Activated naive CD4-positive, alpha-beta T cell treated with Interleukin-2 at 50 U/mL for 16 hours (primary cell): ENCODE data around the gene CAMK1D.
"Not testable (repeated sequence)": the region's sequence is repeated elsewhere in the genome, so short reads cannot be mapped to it uniquely, and the experiment has no call there.

Source experiments
- DNase-seq: peaks from one replicate; pipeline ENCODE4 v3.0.0-alpha.2; 2020

Gene CAMK1D

GRCh38 chr10:12730809-12731519 lies 381.6 kb downstream of the CAMK1D start:
- no peak for DNase-seq

DNA sequence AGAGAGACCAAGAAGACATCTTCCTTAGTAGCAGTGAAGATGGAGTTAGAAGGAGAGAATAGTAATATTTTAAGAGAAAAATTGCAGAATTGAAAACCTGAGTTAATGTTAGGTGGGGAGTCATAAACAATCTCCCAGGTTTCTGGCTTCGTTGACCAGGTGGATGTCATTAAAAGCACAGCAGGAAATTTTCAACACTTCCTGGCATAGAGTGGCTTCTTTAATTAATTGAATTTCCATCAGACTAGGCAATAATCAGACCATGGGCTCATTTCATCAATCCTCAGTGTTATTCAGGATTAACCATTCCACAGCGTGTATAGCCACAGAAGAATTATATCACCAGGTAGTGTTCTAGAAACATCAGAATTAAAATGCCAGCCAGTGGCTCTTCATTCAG lies 383.9 kb downstream of the CAMK1D start:
- DNase-seq: no peak

GRCh38 chr10:12735843-12736462 lies 386.6 kb downstream of the CAMK1D start:
- no peak for DNase-seq

DNA sequence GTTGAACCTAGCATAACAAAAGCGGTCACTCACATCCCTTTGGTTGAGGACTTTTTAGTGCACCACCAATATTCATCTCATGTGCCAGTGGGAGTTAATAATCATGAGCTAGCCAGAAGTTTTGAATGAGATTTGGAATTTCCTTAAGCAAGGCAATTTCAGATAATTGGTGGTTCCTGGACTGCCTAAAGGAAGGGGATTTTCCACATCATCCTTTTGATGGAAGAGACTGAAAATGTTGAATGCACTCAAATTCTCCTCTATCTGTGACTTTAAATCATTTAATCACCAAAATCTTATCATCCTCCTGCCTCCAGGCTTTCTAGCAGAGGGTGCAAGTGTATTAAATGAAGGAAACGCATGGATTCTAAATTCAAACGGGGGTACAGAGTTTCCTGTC lies 391.5 kb downstream of the CAMK1D start:
- no peak for DNase-seq

- no peak for DNase-seq
Observed at GRCh38 chr10:12741360-12741804, 392.0 kb downstream of the CAMK1D start.

DNA sequence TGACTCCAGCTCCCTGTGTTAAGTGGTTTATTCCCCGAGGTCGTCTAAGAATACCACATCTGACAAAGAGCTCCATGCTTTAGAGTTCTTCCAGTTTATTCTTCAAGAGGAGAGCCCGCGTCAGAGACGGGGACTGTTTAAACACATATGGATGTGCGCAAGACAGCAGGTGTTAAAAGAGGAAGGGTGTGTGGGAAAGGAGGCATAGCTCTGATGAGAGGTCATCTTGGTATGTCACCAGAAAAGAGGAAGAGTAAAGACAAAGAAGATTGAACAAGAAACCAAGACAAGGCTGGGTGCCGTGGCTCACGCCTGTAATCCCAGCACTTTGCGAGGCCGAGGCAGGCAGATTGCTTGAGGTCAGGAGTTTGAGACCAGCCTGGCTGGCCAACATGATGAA lies 393.4 kb downstream of the CAMK1D start:
- no peak for DNase-seq

GRCh38 chr10:12743466-12743865 lies 394.1 kb downstream of the CAMK1D start:
- DNase-seq: not testable (repeated sequence)

DNA sequence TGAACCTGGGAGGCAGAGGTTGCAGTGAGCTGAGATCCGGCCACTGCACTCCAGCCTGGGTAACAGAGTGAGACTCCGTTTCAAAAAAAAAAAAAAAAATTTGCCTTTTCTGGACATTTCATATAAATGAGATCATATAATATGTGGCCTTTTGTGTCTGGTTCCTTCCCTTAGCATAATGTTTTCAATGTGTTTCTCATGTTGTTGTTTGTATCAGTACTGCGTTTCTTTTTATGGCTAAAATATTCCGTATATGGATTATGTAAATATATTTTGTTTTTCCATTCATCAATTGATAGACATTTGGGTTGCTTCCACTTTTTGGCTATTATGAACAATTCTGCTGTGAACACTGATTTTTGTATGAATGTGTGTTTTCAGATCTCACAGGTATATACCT lies 394.6 kb downstream of the CAMK1D start:
- no peak for DNase-seq

DNA sequence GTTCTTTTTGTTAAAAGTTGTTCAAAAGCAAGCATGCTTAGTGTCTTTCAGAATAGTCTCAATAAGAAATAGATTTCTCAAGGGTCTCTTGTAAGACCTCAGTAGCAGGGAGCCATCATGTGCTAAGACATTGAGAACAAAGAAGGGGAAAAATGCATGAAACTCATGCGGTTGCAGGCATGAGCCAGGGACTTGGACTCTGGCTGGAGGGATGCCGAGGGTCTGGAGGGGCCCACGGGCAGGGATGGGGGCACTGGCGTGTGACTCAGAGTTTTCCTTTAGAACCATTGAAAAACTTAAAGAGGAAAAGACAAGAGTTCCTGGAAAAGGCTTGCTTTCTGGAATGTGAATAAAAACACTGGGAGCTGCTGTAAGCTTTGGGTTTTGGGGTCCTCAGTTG lies 398.8 kb downstream of the CAMK1D start:
- no peak for DNase-seq

DNA sequence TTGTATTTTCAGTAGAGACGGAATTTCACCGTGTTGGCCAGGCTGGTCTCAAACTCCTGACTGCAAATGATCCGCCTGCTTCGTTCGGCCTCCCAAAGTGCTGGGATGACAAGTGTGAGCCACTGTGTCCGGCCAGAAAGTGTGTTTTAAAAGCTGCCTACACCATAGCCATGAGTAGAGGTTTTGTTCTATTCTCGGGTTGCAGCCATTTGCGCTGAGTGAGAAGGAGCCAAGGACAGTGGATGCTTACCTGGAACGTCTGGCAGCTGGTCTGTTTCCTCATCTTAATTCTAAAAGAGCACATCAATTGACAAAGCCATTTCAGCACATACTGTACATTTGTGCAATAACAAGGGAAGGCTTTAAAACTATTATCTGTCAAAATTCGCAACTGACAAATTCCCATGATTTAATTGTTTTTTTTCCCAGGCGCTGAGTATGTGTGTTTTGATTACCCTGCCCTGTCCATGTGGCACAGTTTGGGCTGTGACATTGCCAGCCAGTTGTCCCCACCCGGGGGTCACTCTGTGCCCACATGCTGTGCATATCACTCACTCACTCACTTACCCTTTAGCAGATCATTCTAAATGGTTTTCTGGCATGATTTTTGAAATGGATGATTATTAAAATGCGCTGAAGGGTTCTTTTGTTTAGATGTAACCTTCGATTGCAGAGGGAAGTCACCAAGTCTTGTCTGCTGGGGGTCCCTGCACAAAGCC lies 400.6 kb downstream of the CAMK1D start:
- DNase-seq: no peak

- DNase-seq: no peak
Observed at GRCh38 chr10:12750526-12751201, 401.3 kb downstream of the CAMK1D start.

DNA sequence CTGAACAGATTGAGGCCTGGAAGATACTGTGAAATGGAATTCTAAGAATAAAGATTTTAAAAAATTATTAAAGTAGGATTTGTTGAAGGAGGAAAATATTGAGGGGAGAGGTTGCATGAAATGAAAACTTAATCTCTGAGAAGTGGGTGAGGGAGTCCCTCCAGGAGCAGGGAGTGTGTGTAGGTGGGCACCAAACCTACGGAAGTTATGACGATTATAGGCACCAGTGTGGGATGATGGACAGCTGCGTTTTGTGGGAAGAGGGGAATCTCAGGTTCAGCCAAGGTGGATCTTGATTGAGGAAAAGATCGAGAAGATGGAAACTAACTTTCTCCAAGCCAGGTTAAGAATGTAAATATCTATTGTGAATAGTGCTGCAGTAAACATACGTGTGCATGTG lies 405.7 kb downstream of the CAMK1D start:
- DNase-seq: no peak

DNA sequence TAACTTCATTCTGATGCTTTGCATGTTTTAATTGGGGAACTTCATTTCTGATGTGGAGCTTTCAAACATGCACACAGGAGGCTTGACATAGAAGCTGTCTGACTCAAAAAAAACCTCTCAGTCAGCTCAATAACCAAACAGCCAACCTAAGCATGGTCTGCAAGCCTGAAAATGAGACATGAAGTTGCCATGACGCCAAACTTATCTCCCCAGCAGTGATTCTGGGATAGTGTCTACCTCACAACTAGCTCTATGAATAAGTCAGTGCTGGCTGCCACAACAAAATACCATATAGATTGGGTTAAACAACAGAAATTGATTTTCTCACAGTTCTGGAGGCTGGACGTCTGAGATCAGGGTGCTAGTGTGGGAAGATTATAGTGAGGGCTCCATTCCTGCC lies 408.0 kb downstream of the CAMK1D start:
- no peak for DNase-seq

DNA sequence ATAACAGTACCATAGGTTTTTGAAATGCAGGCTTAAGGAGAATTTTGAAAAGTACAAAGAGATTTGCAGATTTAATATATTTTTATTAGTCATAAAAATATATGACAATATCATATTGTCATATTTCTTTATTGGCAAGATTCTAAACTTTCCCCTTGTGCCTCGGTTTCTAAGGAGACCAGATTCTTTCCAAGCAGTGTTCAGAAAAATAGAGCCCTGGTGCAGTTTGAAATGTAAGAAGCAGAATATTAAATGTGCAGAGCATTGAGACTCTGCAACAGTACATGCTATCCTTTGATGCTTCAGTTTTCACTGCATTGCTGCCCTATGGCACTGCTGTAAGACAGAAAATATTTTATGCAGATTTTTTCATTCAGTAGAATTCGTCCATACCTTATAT lies 408.9 kb downstream of the CAMK1D start:
- no peak for DNase-seq

GRCh38 chr10:12766223-12766622 lies 416.9 kb downstream of the CAMK1D start:
- no peak for DNase-seq

DNA sequence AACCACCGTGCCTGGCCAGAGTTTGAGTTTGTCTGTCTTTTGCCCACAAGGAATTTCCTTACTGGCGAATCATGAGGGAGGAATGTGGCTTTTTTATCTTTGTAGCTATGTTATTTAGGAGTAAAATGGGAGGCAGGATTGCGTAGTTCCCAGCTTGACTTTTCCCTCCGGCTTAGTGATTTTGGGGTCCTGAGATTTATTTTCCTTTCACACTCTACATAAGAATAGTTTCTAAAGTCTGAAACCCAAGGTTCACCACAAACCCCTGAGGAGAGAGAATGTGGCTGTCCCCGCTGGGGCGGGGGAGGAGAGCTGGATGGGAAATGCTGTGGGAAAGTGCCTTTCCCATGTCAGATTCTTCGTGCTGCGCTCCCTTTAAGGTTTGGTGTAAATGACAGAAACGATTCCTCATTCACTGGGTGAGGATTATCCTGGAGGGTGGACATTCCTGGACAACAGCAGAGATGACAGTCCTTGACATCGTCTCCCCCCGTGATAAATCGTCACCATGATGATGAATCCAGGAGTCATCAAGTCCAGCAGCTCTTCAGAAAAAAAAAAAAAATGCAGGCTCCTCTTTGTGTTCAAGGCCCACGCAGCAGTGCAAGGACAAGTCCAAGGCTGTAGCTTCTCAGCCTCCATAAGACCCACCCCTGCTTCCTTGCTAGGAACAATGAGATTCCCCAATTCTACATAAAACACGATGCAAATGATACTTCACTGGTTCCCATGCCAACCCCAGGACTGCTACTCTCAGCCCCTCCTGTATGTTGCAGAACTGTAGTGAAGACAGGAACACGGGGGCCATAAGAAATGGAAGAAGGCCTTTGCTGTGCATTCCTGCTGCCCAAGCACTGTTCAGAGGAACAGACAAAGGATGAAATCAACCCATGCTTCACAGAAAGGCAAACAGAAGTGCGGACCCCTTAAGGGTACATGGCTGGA lies 419.1 kb downstream of the CAMK1D start:
- no peak for DNase-seq

DNA sequence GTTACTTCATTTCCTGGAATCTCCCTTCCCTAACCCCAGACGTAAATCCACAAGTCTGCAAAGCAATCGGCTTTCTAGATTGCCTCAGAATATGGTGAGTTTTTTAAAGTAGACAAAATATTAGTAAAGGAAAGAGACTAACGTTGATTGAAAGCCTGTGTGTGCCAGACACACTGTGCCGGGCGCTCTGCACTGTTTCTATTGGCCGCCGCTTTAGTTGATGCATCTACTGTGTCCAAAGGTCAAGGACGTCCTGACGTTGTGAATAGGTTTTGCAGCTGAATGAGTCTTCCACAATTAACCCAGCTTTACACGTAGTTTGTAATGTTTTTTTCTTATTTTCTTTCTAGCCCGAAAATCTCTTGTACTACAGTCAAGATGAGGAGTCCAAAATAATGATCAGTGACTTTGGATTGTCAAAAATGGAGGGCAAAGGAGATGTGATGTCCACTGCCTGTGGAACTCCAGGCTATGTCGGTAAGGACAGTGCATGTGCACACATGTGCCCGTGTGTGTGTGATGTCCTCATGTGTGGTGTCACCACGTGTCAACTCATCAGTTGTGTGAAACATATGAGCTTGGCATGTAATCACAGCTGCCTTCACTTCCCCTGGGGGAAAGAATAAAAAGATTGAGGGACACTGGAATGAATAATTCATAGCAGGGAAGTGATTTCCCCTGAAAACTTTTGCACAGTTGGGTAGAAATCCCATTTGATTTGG lies 420.1 kb downstream of the CAMK1D start:
- no peak for DNase-seq

DNA sequence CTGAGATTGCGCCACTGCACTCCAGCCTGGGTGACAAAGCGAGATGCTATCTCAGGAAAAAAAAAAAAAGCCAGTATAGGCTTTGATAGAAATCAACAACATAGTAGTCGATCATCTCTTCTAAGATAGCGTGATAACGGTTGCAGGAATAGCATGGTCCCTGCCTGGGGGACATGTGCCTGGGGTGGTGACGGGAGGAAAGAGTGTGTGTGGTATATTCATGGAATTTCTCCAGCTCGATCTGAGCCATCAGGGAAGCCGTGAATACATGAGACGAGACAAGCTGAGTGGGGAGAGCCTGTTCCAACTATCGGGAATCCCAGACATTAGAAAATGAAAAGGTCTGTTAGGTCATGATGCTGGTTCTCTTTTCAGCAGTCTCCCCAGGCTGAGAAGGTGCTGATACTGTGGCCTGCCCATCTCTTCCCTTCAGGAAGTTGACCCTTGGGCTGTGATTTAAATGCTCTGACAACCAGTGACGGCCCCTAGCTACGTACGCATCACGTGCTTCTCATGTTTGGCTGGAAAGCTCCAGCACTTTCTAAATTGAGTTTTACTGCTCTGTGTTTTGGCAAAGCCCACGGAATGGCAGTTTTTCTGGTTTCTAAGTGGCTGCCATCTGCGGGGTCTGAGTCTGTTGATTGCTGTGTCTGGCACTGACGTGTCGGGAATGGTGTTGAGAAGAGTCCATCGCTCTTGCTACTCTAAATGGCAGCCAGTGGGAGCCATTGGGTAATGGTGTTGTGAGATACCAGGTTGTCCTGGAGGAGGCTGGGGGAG lies 422.8 kb downstream of the CAMK1D start:
- no peak for DNase-seq

GRCh38 chr10:12772797-12773587 lies 423.6 kb downstream of the CAMK1D start:
- no peak for DNase-seq
